ENCODE measurements around the gene ARRDC4.

The ARRDC4 gene, protein sequence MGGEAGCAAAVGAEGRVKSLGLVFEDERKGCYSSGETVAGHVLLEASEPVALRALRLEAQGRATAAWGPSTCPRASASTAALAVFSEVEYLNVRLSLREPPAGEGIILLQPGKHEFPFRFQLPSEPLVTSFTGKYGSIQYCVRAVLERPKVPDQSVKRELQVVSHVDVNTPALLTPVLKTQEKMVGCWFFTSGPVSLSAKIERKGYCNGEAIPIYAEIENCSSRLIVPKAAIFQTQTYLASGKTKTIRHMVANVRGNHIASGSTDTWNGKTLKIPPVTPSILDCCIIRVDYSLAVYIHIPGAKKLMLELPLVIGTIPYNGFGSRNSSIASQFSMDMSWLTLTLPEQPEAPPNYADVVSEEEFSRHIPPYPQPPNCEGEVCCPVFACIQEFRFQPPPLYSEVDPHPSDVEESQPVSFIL

DNA sequence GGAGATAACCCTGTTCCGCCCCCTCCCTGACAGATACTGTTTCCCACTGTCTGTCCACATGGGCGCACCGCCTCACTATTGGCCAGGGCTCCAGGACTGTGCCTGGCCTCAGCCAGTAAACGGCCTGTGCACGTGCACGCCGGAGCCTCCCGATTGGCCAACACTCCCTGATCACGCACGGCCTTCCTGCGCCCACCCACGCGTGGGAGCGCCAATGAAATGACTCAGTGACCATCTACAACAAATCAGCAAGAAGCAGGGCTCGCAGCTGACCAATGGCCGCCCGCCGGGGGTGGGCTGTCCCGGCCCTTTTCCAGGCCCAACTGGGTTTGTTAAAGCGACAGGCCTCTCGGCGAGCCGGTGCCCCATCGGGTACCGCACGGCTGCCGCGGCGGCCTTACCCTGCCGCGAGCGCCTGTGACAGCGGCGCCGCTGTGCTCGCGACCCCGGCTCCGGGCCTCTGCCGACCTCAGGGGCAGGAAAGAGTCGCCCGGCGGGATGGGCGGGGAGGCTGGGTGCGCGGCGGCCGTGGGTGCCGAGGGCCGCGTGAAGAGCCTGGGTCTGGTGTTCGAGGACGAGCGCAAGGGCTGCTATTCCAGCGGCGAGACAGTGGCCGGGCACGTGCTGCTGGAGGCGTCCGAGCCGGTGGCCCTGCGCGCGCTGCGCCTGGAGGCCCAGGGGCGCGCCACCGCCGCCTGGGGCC, at the start of gene ARRDC4:
Gene ARRDC4 (plus strand): TSS at position 340 of the 703 bp plus-strand sequence. CDS start 159 bp downstream, at position 499.
- Histone ChIP-seq H3K27me3 (ENCODE audit: control insufficient read depth in 5 of 5, insufficient read depth in 4 of 5, low read length in 5 of 5) (peaks cover 0 to 4% (median 0%) of the 10 kb centered on the region in 5 donors), H3K4me1 (ENCODE audit: control insufficient read depth in 5 of 5, insufficient read depth in 5 of 5, low read length in 5 of 5) (peaks cover 5 to 27% (median 20%) of the 10 kb centered on the region in 5 donors), H3K36me3 (ENCODE audit: control insufficient read depth in 5 of 5, insufficient read depth in 5 of 5, low read length in 5 of 5) (peaks cover 0 to 2% (median 0%) of the 10 kb centered on the region in 5 donors), H3K27ac (ENCODE audit: low read depth, low read length) (peak within 1 kb of the TSS; percentile 46), H3K9ac (ENCODE audit: low read length in 5 of 5) (peak within 1 kb of the TSS; percentile 67 to 98 (median 81)), H3K4me3 (ENCODE audit: low read depth in 1 of 5, low read length in 5 of 5) (peak within 1 kb of the TSS; percentile 75 to 81 (median 77)), H3K9me3 (ENCODE audit: control insufficient read depth in 5 of 5, low read length in 5 of 5) (peaks cover 0 to 3% (median 0%) of the 10 kb centered on the region in 5 donors)

DNA sequence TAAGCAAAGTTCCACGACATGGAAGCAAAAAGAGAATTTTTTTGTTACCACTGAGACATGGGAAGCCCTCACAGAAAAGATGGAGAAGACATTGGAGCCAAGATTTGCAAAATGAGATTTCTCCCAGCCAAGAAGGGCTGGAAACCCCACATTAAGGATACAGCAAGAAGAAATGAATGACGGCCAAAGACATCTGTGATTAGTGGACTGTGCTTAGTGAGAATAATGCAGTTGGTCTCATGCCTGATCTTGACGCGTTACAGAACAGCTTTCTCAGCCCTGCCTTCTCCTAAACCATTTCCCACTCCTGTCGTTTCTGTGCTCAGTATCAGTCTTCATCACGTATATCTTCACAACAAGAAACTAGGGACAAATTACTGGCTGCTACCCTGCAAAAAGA, 45.8 kb upstream of the ARRDC4 start:
- Histone ChIP-seq H3K9ac (ENCODE audit: low read length in 5 of 5) (no peak overlapping the region), H3K36me3 (ENCODE audit: control insufficient read depth in 5 of 5, insufficient read depth in 5 of 5, low read length in 5 of 5) (no peaks in the 10 kb centered on the region), H3K4me1 (ENCODE audit: control insufficient read depth in 5 of 5, insufficient read depth in 5 of 5, low read length in 5 of 5) (no peaks in the 10 kb centered on the region), H3K4me3 (ENCODE audit: low read depth in 1 of 5, low read length in 5 of 5) (no peak overlapping the region), H3K27me3 (ENCODE audit: control insufficient read depth in 5 of 5, insufficient read depth in 4 of 5, low read length in 5 of 5) (peaks cover 0 to 11% (median 5%) of the 10 kb centered on the region in 5 donors), H3K27ac (ENCODE audit: low read depth, low read length) (no peak overlapping the region), H3K9me3 (ENCODE audit: control insufficient read depth in 5 of 5, low read length in 5 of 5) (no peaks in the 10 kb centered on the region)

- Histone ChIP-seq H3K36me3 (ENCODE audit: control insufficient read depth in 5 of 5, insufficient read depth in 5 of 5, low read length in 5 of 5) (no peaks in the 10 kb centered on the region), H3K9me3 (ENCODE audit: control insufficient read depth in 5 of 5, low read length in 5 of 5) (no peaks in the 10 kb centered on the region), H3K4me1 (ENCODE audit: control insufficient read depth in 5 of 5, insufficient read depth in 5 of 5, low read length in 5 of 5) (no peaks in the 10 kb centered on the region), H3K9ac (ENCODE audit: low read length in 5 of 5) (no peak overlapping the region), H3K27me3 (ENCODE audit: control insufficient read depth in 5 of 5, insufficient read depth in 4 of 5, low read length in 5 of 5) (peaks cover 0 to 11% (median 5%) of the 10 kb centered on the region in 5 donors), H3K4me3 (ENCODE audit: low read depth in 1 of 5, low read length in 5 of 5) (no peak overlapping the region), H3K27ac (ENCODE audit: low read depth, low read length) (no peak overlapping the region)
These were observed 45.2 kb upstream of the ARRDC4 start for GRCh38 chr15:97915261-97915660.

DNA sequence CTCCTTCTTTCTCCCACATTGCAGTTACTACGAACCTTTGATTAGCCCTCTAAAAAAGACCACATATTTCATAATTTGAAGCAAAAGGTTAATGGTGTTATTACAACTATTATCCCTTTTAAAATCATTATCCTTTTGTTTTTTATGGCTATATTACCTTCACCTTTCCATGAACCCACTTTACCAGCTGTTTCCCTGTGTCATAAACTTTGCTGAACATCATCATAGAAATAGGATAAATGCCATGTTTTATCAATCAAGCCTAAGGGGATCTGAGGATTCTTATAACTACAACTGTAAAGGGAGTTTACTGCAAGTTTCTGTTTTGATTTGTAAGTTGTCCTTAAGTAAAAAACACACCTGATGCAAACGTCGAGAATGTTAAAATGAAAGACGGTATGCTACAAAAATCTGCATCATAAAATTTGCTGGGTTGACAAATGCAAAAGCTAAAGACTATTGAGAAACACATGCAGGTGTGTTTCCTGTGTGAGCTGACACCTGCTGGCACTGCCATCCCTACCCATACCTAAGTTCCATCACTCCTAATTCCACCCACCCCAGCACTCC, 39.1 kb upstream of the ARRDC4 start:
- peaks cover 0 to 17% (median 6%) of the 10 kb centered on the region in 5 donors for H3K9me3 ChIP-seq (ENCODE audit: control insufficient read depth in 5 of 5, low read length in 5 of 5)
- H3K4me3 ChIP-seq (ENCODE audit: low read depth in 1 of 5, low read length in 5 of 5), result no peak overlapping the region
- no peak overlapping the region for H3K9ac ChIP-seq (ENCODE audit: low read length in 5 of 5)
- no peaks in the 10 kb centered on the region for H3K36me3 ChIP-seq (ENCODE audit: control insufficient read depth in 5 of 5, insufficient read depth in 5 of 5, low read length in 5 of 5)
- H3K4me1 ChIP-seq (ENCODE audit: control insufficient read depth in 5 of 5, insufficient read depth in 5 of 5, low read length in 5 of 5), result no peaks in the 10 kb centered on the region
- peaks cover 0 to 3% (median 0%) of the 10 kb centered on the region in 5 donors for H3K27me3 ChIP-seq (ENCODE audit: control insufficient read depth in 5 of 5, insufficient read depth in 4 of 5, low read length in 5 of 5)
- no peak overlapping the region for H3K27ac ChIP-seq (ENCODE audit: low read depth, low read length)

DNA sequence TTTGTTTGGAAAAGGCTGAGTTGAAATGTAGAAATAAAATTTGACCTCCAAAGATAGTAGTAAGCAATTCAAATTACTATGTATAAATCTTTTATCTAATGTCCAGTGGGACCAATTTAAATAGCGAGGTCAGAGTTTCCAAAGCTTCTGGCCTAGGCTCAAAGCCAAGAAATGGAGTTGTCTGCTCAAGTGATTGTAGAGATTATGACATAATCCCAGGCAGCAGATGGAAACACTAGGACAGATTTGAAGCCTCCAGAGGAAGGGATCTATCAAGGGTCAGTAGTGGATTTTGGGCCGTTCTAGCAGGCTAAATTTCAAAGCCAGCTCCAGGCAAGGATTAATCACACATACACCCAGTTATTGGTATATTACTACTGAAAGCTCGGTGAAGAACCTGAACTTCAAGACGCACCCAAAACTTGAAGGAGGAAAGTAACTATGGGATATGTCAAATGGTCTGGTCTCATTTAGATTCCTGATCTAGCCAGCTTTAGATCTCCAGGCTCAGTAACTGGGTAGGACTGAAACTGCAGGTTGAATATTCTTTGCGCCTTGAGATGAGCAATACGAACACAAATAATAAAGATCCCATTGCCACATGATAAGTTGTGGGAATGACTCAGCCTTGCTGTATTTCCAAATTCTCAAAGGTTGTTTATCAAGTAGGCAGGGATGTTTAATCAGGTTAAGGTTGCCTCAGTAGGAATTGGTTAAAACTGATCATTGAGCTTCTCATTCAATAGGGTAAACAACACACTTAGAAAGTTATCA, 30.9 kb upstream of the ARRDC4 start:
- Histone ChIP-seq H3K27ac (ENCODE audit: low read depth, low read length) (no peak overlapping the region), H3K4me1 (ENCODE audit: control insufficient read depth in 5 of 5, insufficient read depth in 5 of 5, low read length in 5 of 5) (peaks cover 0 to 6% (median 0%) of the 10 kb centered on the region in 5 donors), H3K27me3 (ENCODE audit: control insufficient read depth in 5 of 5, insufficient read depth in 4 of 5, low read length in 5 of 5) (no peaks in the 10 kb centered on the region), H3K36me3 (ENCODE audit: control insufficient read depth in 5 of 5, insufficient read depth in 5 of 5, low read length in 5 of 5) (no peaks in the 10 kb centered on the region), H3K4me3 (ENCODE audit: low read depth in 1 of 5, low read length in 5 of 5) (no peak overlapping the region), H3K9ac (ENCODE audit: low read length in 5 of 5) (no peak overlapping the region), H3K9me3 (ENCODE audit: control insufficient read depth in 5 of 5, low read length in 5 of 5) (peaks cover 3 to 7% (median 6%) of the 10 kb centered on the region in 5 donors)

- H3K36me3 ChIP-seq (ENCODE audit: control insufficient read depth in 5 of 5, insufficient read depth in 5 of 5, low read length in 5 of 5), result no peaks in the 10 kb centered on the region
- H3K4me1 ChIP-seq (ENCODE audit: control insufficient read depth in 5 of 5, insufficient read depth in 5 of 5, low read length in 5 of 5), result peaks cover 0 to 6% (median 0%) of the 10 kb centered on the region in 5 donors
- H3K4me3 ChIP-seq (ENCODE audit: low read depth in 1 of 5, low read length in 5 of 5), result no peak overlapping the region
- no peak overlapping the region for H3K9ac ChIP-seq (ENCODE audit: low read length in 5 of 5)
- H3K27me3 ChIP-seq (ENCODE audit: control insufficient read depth in 5 of 5, insufficient read depth in 4 of 5, low read length in 5 of 5), result no peaks in the 10 kb centered on the region
- H3K9me3 ChIP-seq (ENCODE audit: control insufficient read depth in 5 of 5, low read length in 5 of 5), result peaks cover 0 to 4% (median 3%) of the 10 kb centered on the region in 5 donors
- H3K27ac ChIP-seq (ENCODE audit: low read depth, low read length), result no peak overlapping the region
These were observed 30.3 kb upstream of the ARRDC4 start for GRCh38 chr15:97930230-97930629.

GRCh38 chr15:97931314-97931713, 29.2 kb upstream of the ARRDC4 start:
- Histone ChIP-seq H3K9me3 (ENCODE audit: control insufficient read depth in 5 of 5, low read length in 5 of 5) (peaks cover 0 to 7% (median 3%) of the 10 kb centered on the region in 5 donors), H3K9ac (ENCODE audit: low read length in 5 of 5) (no peak overlapping the region), H3K27ac (ENCODE audit: low read depth, low read length) (no peak overlapping the region), H3K4me3 (ENCODE audit: low read depth in 1 of 5, low read length in 5 of 5) (no peak overlapping the region), H3K27me3 (ENCODE audit: control insufficient read depth in 5 of 5, insufficient read depth in 4 of 5, low read length in 5 of 5) (no peaks in the 10 kb centered on the region), H3K4me1 (ENCODE audit: control insufficient read depth in 5 of 5, insufficient read depth in 5 of 5, low read length in 5 of 5) (peaks cover 0 to 6% (median 0%) of the 10 kb centered on the region in 5 donors), H3K36me3 (ENCODE audit: control insufficient read depth in 5 of 5, insufficient read depth in 5 of 5, low read length in 5 of 5) (no peaks in the 10 kb centered on the region)

- no peak overlapping the region for H3K27ac ChIP-seq (ENCODE audit: low read depth, low read length)
- peaks cover 0 to 6% (median 0%) of the 10 kb centered on the region in 5 donors for H3K4me1 ChIP-seq (ENCODE audit: control insufficient read depth in 5 of 5, insufficient read depth in 5 of 5, low read length in 5 of 5)
- H3K27me3 ChIP-seq (ENCODE audit: control insufficient read depth in 5 of 5, insufficient read depth in 4 of 5, low read length in 5 of 5), result no peaks in the 10 kb centered on the region
- no peak overlapping the region for H3K4me3 ChIP-seq (ENCODE audit: low read depth in 1 of 5, low read length in 5 of 5)
- H3K9ac ChIP-seq (ENCODE audit: low read length in 5 of 5), result no peak overlapping the region
- no peaks in the 10 kb centered on the region for H3K36me3 ChIP-seq (ENCODE audit: control insufficient read depth in 5 of 5, insufficient read depth in 5 of 5, low read length in 5 of 5)
- H3K9me3 ChIP-seq (ENCODE audit: control insufficient read depth in 5 of 5, low read length in 5 of 5), result peaks cover 0 to 7% (median 3%) of the 10 kb centered on the region in 5 donors
These were observed 26.9 kb upstream of the ARRDC4 start for GRCh38 chr15:97933589-97933988.

GRCh38 chr15:97940993-97941392, 19.5 kb upstream of the ARRDC4 start:
- H3K27me3 ChIP-seq (ENCODE audit: control insufficient read depth in 5 of 5, insufficient read depth in 4 of 5, low read length in 5 of 5), result peaks cover 0 to 4% (median 0%) of the 10 kb centered on the region in 5 donors
- H3K4me3 ChIP-seq (ENCODE audit: low read depth in 1 of 5, low read length in 5 of 5), result no peak overlapping the region
- no peaks in the 10 kb centered on the region for H3K9me3 ChIP-seq (ENCODE audit: control insufficient read depth in 5 of 5, low read length in 5 of 5)
- no peaks in the 10 kb centered on the region for H3K36me3 ChIP-seq (ENCODE audit: control insufficient read depth in 5 of 5, insufficient read depth in 5 of 5, low read length in 5 of 5)
- no peaks in the 10 kb centered on the region for H3K4me1 ChIP-seq (ENCODE audit: control insufficient read depth in 5 of 5, insufficient read depth in 5 of 5, low read length in 5 of 5)
- H3K9ac ChIP-seq (ENCODE audit: low read length in 5 of 5), result no peak overlapping the region
- no peak overlapping the region for H3K27ac ChIP-seq (ENCODE audit: low read depth, low read length)

Measured in subcutaneous abdominal adipose tissue (tissue), 5 donors.